Stimulated activated CD8-positive, alpha-beta memory T cell treated with anti-CD3 and anti-CD28 coated beads, Interleukin-12 subunit alpha, Interleukin-12 subunit beta, amount 100 ng/mL, for 24 hours (primary cell): ENCODE measurements around the gene ABCF2.

ENCODE experiments used
- DNase-seq: peaks from one replicate; pipeline ENCODE4 v3.0.0-alpha.2; 2020; ENCODE audit errors: extremely low read depth

Gene ABCF2

GRCh38 chr7:151242159-151243044 is 15.4 kb upstream of the ABCF2 start:
- DNase-seq: no peak

GRCh38 chr7:151241755-151242096 is 14.7 kb upstream of the ABCF2 start:
- DNase-seq: no peak

GRCh38 chr7:151240942-151241754 is 14.1 kb upstream of the ABCF2 start:
- no peak for DNase-seq

GRCh38 chr7:151240536-151240935 is 13.5 kb upstream of the ABCF2 start:
- DNase-seq: no peak

- DNase-seq: no peak
These were observed 12.9 kb upstream of the ABCF2 start for GRCh38 chr7:151239837-151240459.

GRCh38 chr7:151238924-151239836 is 12.2 kb upstream of the ABCF2 start:
- no peak for DNase-seq

- DNase-seq: no peak
These were observed 11.3 kb upstream of the ABCF2 start for GRCh38 chr7:151238190-151238810.

- DNase-seq: no peak
These were observed 10.5 kb upstream of the ABCF2 start for GRCh38 chr7:151237244-151238189.

- no peak for DNase-seq
These were observed 9.4 kb upstream of the ABCF2 start for GRCh38 chr7:151236406-151236805.

GRCh38 chr7:151235091-151235787 is 8.2 kb upstream of the ABCF2 start:
- no peak for DNase-seq

- no peak for DNase-seq
These were observed 6.8 kb upstream of the ABCF2 start for GRCh38 chr7:151233804-151234203.

GRCh38 chr7:151232917-151233701 is 6.1 kb upstream of the ABCF2 start:
- DNase-seq: peak; percentile 68

GRCh38 chr7:151232091-151232916 is 5.3 kb upstream of the ABCF2 start, which contains the start of gene CHPF2:
TSS of gene CHPF2 (plus strand) at chr7:151232483. CDS start at chr7:151234012, 1,529 bp downstream.
- DNase-seq: peak; percentile 79

GRCh38 chr7:151231080-151231479 is 4.1 kb upstream of the ABCF2 start:
- DNase-seq: no peak

- DNase-seq: no peak
These were observed 2.2 kb upstream of the ABCF2 start for GRCh38 chr7:151229249-151229648.

GRCh38 chr7:151228024-151228866 is 1.2 kb upstream of the ABCF2 start:
- no peak for DNase-seq

GRCh38 chr7:151226560-151226874 is 488 bp downstream of the ABCF2 start:
- DNase-seq: no peak
